GM20431 (cell line): Measurements from ENCODE around the gene SLC17A7.
"Not testable (repeated sequence)": the region's sequence is repeated elsewhere in the genome, so short reads cannot be mapped to it uniquely, and the experiment has no call there.

Source experiments
- in situ Hi-C: fragments of 300-500 bp; cut with MseI, MboI; formaldehyde crosslinking; loops from one replicate; pipeline ENCODE4 v1.15.0; 2020; ENCODE audit warnings: low sequenced_read_pairs; ENCODE audit not compliant: unreplicated experiment

The SLC17A7 gene

DNA sequence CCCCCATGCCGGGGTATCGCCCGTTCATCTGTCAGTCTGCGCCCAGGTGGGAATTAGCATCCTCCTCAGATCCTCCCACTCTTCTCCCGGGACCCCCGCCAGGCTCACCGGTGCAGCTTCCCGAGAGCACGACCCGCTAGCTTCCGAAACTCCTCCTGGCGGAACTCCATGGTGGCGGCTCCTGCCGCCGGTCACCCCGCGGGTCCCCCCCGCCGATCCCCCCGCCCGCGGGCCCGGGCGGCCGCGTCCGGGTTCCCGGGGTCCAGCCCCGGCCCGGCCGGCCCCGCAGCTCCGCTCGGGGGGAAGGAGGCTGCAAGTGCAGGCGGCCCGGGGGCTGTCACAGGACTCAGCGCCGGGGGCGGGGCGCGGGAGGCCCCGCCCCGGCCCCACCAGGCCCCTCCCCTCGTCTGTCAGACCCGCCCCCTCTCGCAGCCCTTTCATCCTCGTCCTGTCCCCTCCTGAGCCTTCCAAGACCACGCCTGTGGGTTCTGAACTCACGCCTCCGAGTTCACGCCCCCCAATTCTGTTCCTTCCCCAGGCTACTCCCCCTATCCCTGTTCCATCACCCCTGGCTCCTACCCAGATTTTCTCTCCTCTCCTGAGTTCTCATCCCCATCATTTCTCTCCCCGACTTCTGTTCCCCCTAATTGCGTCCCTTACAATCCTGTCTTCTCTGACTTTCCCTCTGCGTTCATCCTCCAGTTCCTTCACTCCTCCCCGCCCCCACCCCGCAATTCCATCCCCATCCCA lies at the start of gene SLC17A7:
TSS of gene SLC17A7 (minus strand) at position 318 of the 750 bp plus-strand sequence. CDS start at position 170, 148 bp downstream.
- in situ Hi-C loops: no loop called here

DNA sequence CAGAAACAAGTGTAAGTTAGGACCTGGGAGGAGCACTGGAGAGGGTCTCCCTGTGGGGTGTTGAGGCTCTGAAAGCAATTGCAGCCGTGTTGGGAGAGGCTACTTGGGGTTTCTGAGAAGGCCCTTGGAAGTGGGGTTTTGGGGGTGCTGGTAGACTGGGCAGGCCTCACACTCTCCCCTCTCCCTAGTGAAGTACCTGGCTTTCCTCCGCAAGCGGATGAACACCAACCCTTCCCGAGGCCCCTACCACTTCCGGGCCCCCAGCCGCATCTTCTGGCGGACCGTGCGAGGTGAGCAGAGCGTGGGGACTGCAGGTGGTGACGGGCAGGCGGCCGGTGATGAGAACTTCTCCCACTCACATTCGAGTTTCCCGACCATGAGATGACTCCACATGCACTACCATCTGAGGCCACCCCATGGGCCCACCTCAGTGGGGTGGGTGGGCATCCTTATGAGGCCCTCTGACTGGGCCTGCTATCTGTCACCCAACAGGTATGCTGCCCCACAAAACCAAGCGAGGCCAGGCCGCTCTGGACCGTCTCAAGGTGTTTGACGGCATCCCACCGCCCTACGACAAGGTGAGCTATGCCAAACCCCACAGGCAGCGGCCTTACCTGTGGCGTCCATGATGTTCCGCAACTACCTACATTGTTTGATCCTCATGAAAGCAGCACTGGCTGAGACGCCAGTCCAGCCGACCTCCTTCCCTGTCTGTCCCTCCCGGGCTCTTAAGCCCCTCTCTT lies 49.1 kb upstream of the SLC17A7 start:
- in situ Hi-C loops: no loop called here

DNA sequence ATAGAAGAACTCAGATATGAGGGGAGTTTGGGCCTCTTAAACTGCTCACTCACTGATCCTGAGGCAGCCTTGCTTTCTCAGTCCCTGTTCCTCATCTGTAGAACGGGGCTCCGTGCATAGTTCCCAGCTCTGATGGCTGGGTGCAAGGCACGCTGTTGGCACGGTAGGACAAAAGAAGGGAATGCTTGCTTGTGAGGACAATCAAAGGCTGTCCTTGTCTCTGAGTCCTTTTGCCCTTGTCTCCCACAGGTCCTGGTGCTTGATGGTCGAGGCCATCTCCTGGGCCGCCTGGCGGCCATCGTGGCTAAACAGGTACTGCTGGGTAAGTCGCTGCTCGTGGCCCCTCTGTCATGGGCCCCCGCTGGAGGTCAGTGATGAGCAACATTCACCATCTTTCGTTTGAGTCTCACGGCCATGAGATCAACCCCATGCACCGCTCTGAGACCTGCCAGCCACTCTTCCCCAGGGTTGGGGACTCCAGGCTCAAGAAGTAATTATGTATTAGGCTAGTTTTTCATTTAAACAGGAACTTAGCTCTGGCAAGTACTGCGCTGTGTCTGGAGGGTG lies 48.4 kb upstream of the SLC17A7 start:
- in situ Hi-C loops: no loop called here

DNA sequence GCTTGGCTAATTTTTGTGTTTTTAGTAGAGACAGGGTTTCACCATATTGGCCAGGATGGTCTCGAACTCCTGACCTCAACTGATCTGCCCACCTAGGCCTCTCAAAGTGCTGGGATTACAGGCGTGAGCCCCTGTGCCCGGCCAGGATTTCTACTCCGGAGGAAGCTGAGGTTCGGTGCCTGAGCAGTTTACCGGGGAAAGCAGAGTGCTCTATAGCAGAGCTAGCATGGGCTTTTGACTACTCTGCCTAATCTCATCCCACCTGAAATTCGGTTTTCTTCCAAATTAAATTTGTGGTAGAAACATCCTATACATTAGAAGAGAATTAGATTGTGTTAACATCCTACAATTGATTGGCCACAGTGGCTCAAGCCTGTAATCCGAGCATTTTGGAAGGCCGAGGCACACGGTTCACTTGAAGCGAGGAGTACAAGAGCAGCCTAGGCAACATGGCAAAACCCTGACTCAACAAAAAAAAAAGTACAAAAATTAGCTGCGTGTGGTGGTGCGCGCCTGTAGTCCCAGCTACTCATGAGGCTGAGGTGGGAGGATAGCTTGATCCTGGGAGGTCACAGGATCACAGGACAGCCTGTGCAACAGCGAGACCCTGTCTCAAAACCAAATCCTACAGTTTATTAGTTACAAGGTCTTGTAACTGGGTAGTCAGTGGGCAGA lies 47.7 kb upstream of the SLC17A7 start:
- in situ Hi-C loops: no loop called here

DNA sequence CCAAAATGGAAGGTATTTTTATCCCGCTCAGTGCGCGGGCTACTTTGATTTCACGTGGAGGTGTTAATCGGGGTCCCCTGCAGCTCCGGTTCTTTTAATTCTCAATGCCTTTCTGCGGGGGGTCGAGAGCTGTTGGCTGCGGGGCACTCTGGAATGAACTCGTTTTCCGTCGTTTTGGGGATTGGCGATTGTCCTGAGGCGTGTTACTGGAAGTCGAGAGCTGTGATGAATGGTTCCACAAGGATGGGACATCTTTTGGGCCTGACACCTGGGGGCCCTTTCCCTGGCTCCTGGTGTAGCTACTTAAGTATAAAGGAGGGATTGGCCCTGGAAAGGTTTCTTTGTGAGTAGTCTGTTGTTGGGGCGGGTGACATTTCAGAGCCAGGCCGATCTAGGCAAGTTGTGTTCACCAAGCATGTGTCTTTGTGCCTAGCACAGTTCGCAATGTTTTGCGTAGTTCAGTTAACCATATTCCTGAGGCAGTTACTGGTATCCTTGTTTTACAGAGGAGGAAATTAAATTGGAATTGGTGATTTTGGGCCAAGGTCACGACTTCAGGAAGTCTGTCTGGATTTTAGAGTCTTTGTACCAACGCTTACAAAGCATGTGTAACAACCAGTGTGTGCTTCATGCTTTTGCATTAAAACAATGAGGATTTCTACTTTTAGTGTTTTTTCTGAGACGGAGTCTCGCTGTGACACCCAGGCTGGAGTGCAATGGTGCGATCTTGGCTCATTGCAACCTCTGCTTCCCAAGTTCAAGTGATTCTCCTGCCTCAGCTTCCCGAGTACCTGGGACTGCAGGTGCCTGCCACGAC lies 46.9 kb upstream of the SLC17A7 start:
- in situ Hi-C loops: no loop called here

DNA sequence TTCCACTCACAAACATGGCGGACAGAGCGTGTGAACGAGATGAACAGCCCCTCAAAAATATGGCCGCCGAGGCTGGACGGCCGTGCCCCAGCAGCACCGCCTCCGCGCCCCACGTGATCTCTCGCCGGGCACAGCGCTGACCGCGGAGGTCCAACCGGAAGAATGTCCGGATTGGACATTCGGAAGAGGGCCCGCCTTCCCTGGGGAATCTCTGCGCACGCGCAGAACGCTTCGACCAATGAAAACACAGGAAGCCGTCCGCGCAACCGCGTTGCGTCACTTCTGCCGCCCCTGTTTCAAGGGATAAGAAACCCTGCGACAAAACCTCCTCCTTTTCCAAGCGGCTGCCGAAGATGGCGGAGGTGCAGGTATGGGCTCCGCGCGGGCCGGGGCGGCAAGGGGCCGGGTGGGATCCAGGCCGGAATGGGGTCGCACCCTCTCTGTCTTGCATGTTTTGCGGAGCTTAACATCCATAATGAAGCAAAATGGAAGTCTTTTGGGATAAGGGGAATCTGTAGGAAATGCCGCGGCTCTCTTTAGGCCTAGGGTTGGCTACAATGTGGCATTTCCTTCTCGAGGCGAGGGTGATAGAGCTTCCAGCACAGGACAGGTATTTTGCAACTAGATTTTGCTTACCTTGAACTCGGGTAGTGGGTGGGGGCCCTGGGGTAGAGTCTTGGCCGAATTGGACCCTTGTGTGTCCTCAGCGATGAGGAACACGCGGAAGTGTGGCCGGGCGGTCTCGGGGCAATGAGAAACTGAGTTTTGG lies 46.1 kb upstream of the SLC17A7 start, which contains the start of gene RPL13A:
TSS of gene RPL13A (plus strand) at position 332 of the 769 bp plus-strand sequence. CDS start at position 354, 22 bp downstream.
- in situ Hi-C loops: no loop called here

DNA sequence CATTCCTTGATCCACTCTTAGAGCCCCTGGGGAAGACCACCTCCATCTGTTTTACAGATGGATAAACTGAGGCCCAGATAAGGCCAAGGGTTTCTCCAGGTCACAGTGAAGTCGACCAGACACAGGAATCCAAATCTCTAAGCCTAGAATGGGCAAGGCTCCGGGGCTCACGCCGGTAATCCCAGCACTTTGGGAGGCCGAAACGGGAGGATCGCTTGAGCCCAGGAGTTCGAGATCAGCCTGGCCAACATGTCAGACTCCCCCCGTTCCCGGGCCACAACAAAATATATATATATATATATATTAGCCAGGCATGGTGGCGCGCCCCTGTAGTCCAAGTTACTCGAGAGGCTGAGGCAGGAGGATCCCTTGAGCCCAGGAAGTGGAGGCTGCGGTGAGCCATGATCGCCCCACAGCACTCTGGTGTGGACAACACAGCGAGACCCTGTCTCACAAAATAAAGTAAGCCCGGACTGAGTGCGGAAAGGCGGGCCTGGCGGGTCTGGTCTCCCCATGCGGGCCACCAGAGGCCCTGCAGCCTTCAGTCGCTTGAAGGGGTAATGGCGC lies 45.5 kb upstream of the SLC17A7 start:
- in situ Hi-C loops: no loop called here

DNA sequence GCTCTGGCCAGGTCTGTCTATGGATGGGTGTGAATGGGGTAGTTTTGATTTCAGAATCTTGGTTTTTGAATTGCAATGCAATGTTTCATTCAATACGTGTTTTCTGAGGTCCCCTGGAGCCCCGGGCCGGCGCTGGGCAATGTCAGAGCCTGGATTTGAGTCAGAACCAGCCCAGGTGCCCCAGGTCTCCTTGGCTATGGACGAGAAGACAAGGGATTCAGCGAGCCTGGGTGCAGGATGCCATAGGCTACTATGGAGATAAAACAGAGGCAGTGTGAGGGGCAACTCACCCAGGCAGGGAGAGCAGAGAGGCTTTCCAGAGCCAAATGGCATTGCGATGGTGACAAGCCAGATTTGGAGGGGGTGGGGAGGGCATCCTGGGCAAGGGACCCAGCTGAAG lies 44.9 kb upstream of the SLC17A7 start:
- in situ Hi-C loops: no loop called here

DNA sequence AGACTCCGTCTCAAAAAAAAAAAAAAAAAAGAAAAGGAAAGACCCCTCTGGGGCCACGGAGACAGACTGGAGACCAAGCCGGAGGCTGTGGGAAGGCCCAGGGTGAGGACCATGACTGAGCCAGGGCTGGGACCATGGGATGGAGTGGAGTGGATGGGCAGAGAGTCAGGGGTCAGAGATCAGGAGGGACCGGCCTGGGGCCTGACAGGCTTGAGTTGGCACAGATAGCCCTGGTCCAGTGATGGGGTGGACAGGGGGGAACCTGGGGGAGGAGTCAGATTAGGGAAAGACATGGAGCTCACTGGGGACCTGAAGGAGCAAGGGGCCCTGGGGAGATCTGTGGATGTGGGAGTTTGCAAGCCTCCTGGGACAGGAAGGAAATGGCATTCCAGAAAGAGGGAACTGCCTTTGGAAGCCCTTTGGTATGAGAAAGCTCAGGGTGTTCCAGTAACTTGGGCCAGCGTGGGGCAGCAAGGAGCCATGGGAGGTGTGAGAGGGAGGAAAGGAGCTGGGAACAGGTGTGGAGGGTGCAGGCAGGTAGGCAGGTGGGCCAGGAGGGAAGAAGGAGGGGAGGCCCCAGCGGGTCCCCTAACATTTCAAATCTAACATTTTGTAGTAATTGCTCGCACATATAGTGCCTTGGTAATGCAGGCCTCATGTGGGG lies 39.8 kb upstream of the SLC17A7 start:
- in situ Hi-C loops: no loop called here

DNA sequence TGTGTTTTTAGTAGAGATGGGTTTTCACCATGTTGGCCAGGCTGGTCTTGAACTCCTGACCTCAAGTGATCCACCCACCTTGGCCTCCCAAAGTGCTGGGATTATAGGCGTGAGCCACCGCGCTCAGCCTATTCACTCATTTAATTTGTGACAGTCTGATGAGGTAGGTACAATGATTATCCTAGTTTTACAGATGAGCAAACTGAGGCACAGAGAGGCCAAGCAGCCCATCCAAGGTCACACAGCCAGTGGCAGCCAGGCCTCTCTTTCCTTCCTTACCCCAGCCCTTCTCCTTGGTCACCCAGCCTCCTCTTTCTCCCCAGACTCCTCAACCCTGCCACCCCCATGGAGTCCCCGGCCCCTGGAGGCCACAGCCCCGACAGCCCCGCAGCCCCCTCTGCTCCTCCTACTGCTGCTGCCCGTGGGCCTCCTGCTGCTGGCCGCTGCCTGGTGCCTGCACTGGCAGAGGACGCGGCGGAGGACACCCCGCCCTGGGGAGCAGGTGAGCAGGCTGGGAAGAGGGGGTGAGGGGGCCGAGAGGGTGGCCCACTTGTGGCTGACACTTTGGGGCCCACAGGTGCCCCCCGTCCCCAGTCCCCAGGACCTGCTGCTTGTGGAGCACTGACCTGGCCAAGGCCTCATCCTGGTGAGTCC lies 38.8 kb upstream of the SLC17A7 start:
- in situ Hi-C loops: no loop called here

DNA sequence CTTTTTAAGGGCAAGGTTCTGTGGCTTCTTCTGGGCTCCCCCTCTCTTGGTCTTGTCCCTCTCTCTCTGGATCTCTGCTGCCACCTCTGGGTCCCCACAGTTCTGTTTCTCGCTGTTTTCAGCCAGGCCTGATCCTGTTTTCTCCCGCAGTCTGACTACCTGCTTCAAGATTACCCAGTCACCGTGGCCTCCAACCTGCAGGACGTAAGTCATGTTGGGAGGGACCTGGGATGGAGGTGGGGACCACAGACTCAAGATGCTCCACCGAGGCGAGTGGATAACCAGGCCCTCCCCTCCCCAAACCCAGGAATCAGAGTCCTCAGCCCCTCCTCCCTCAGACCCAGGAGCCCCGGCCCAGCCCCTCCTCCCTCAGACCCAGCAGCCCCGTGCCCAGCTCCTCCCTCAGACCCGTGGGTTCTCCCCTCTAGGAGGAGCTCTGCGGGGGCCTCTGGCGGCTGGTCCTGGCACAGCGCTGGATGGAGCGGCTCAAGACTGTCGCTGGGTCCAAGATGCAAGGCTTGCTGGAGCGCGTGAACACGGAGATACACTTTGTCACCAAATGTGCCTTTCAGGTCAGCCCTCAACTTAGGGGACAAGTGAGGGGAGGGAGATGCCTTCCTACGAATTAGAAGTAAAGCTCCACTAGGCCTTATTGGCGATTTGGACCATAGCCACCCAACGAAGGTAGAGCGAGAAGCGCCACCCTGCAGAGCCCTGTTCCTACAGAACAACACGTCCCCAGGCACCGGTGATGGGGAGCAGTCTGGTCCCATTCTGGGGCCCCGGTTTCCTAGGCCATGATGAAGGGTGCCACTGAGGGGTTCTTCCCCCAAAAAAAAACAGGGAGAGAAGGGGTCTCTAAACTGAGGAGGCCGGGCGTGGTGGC lies 34.9 kb upstream of the SLC17A7 start:
- in situ Hi-C loops: no loop called here

DNA sequence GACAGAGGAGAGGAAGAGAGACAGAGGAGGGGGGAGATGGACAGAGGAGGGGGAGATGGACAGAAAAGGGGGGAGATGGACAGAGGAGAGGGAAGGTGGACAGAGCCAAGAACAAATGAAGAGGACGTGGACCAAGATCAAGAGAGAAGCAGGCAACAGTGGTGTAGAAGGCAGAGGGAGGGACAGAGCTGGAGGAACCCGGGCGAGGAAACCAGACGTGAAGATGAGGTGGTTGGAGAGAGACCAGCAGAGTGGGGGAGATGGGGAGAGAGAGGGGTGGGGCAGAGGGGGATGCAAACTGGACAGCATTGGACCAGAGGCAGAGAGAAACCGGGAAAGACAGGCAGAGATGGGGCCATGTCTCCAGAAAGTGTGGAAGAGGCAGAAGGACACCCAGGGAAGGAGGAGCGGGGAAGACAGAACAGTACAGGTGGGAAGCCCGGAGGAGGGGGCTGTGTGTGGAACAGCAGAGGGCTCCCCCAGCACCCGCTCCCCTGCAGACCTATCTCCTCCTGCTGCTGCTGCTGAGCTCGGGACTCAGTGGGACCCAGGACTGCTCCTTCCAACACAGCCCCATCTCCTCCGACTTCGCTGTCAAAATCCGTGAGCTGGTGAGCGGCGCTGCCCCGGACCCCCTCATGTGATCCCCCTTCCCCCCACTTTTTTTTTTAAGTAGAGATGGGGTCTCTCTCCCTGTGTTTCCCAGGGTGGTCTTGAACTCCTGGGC lies 34.0 kb upstream of the SLC17A7 start:
- in situ Hi-C loops: no loop called here

DNA sequence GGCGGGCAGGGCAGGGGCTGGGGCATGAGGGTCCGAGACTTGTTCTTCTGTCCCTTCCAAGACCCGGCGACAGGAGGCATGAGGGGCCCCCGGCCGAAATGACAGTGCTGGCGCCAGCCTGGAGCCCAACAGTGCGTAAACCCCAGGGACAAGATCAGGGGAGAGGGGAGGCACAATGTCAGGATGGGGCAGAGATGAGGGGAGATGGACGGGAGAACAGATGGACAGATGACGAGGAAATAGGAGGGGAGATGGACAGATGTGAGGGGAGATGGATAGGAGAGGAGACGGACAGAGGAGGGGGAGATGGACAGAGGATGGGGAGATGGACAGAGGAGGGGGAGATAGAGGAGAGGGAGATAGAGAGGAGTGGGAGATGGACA lies 33.2 kb upstream of the SLC17A7 start:
- in situ Hi-C loops: no loop called here

DNA sequence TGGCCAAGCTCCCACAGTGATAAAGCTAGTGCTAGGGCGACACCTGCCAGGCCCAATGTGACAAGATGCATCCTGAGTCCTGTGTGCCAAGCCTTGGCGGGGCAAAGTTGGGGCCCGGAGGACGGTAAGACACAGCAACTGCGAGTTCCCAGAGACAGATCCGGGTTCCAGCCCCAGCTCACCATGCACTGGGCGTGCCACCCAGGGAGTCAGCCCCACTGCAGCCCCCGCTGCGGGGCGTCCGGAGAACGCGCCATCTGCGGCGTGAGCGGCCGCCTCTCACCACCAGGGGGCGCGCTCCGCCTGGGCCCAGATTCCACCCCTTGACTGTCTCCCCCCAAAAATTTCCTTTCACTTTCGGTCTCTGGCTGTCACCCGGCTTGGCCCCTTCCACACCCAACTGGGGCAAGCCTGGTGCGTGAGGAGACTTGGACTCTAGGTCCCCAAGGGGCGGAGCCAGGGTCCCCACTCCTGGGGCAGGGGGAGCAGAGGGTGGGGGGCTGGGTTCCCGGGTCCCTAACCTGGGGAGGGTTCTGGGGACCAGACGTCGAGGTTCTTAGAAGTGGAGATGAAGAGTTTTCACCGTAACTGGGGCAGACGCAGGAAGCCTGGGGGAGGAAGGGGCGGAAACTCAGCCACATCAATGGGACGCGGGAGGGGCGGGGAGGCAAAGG lies 32.7 kb upstream of the SLC17A7 start, which contains the start of gene FLT3LG:
TSS of gene FLT3LG (plus strand) at position 348 of the 674 bp plus-strand sequence. CDS start 425 bp downstream, outside the sequence.
- in situ Hi-C loops: no loop called here

DNA sequence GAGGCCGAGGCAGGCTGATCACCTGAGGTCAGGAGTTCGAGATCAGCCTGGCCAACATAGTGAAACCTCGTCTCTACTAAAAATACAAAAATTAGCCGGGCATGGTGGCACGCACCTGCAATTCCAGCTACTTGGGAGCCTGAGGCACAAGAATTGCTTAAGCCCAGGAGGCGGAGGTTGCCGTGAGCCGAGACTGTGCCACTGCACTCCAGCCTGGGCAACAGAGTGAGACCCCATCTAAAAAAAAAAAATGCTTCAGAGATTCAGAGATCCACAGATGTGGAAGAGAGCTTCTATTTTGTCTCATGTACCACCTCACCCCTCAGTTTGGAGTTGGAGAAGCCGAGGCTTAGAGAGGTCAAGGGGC lies 32.2 kb upstream of the SLC17A7 start:
- in situ Hi-C loops: not testable (repeated sequence)

DNA sequence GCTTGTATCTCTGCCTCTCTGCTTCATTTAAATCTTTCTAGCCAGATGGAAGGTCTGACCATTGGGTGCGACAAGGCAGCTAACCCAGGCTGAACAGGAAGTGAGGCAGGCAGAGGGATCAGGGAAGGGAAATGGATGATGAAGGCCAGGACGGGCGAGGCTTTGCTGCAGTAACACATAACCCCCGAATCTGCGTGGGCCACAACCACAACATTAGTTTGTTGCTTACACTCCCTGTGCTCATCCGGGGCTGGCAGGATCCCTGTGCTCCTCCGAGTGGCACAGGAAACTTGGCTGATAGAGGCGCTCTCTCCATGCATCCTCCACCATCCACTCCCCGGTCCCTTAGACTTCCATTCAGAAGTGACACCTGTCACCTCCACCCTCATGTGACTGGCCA lies 31.6 kb upstream of the SLC17A7 start:
- in situ Hi-C loops: no loop called here
